Measurements from ENCODE around the gene OTOS.

Gene OTOS

GRCh38 chr2:240125742-240126141, 14.7 kb downstream of the OTOS start:
- peaks cover 4% of the 10 kb centered on the region; the same call in 1 of the 2 replicates for H4K20me1 ChIP-seq (ENCODE audit: control insufficient read depth, insufficient read depth, low read depth, low read length)
- no peaks in the 10 kb centered on the region for H3K79me2 ChIP-seq (ENCODE audit: control insufficient read depth, low read length)
- no peaks in the 10 kb centered on the region for H3F3A ChIP-seq (ENCODE audit: control insufficient read depth, insufficient read depth)
- peaks cover 8% of the 10 kb centered on the region for H3K4me1 ChIP-seq (ENCODE audit: control insufficient read depth, low read length)
- no peak overlapping the region for H3K4me2 ChIP-seq (ENCODE audit: low read length)
- no peak overlapping the region for H3K4me3 ChIP-seq (ENCODE audit: low read length)
- H3K36me3 ChIP-seq (ENCODE audit: control insufficient read depth, low read length), result peaks cover 32% of the 10 kb centered on the region
- TF ChIP-seq CTCF (IDR thresholded peaks at IDR 0.05; ENCODE audit: low read depth, low read length, poor library complexity, severe bottlenecking) (no peak), EZH2phosphoT487 (IDR thresholded peaks at IDR 0.05; ENCODE audit: borderline replicate concordance, low read length) (no peak)
- no peak overlapping the region for H3K27ac ChIP-seq (ENCODE audit: low read depth, low read length)
- no peaks in the 10 kb centered on the region for H3K9me2 ChIP-seq (replicated peaks; ENCODE audit: control insufficient read depth, low read length)
- H3K9me3 ChIP-seq (ENCODE audit: control insufficient read depth, insufficient read depth, low read length), result no peaks in the 10 kb centered on the region
- H3K27me3 ChIP-seq (ENCODE audit: control insufficient read depth, low read length), result 0 out of 2 replicates have a peak, but pooled peaks cover 3% of the 10 kb centered on the region

GRCh38 chr2:240124651-240125030, 15.8 kb downstream of the OTOS start:
- Histone ChIP-seq H3K4me1 (ENCODE audit: control insufficient read depth, low read length) (peaks cover 8% of the 10 kb centered on the region), H3K36me3 (ENCODE audit: control insufficient read depth, low read length) (peaks cover 21% of the 10 kb centered on the region), H3K9me2 (replicated peaks; ENCODE audit: control insufficient read depth, low read length) (no peaks in the 10 kb centered on the region), H3F3A (ENCODE audit: control insufficient read depth, insufficient read depth) (no peaks in the 10 kb centered on the region), H3K27me3 (ENCODE audit: control insufficient read depth, low read length) (0 out of 2 replicates have a peak, but pooled peaks cover 3% of the 10 kb centered on the region), H3K4me2 (ENCODE audit: low read length) (no peak overlapping the region), H3K27ac (ENCODE audit: low read depth, low read length) (no peak overlapping the region), H3K4me3 (ENCODE audit: low read length) (no peak overlapping the region), H3K79me2 (ENCODE audit: control insufficient read depth, low read length) (no peaks in the 10 kb centered on the region), H4K20me1 (ENCODE audit: control insufficient read depth, insufficient read depth, low read depth, low read length) (peaks cover 4% of the 10 kb centered on the region; the same call in 1 of the 2 replicates), H3K9me3 (ENCODE audit: control insufficient read depth, insufficient read depth, low read length) (no peaks in the 10 kb centered on the region)
- TF ChIP-seq CTCF (IDR thresholded peaks at IDR 0.05; ENCODE audit: low read depth, low read length, poor library complexity, severe bottlenecking) (no peak), EZH2phosphoT487 (IDR thresholded peaks at IDR 0.05; ENCODE audit: borderline replicate concordance, low read length) (no peak)

GRCh38 chr2:240123821-240124650, 16.4 kb downstream of the OTOS start:
- peaks cover 18% of the 10 kb centered on the region; the same call in 1 of the 2 replicates for H3K36me3 ChIP-seq (ENCODE audit: control insufficient read depth, low read length)
- no peaks in the 10 kb centered on the region for H3K79me2 ChIP-seq (ENCODE audit: control insufficient read depth, low read length)
- H3K4me1 ChIP-seq (ENCODE audit: control insufficient read depth, low read length), result peaks cover 8% of the 10 kb centered on the region
- H3K4me2 ChIP-seq (ENCODE audit: low read length), result no peak overlapping the region
- H3K9me3 ChIP-seq (ENCODE audit: control insufficient read depth, insufficient read depth, low read length), result no peaks in the 10 kb centered on the region
- no peaks in the 10 kb centered on the region for H3K9me2 ChIP-seq (replicated peaks; ENCODE audit: control insufficient read depth, low read length)
- H3K27ac ChIP-seq (ENCODE audit: low read depth, low read length), result no peak overlapping the region
- no peaks in the 10 kb centered on the region for H4K20me1 ChIP-seq (ENCODE audit: control insufficient read depth, insufficient read depth, low read depth, low read length)
- H3K27me3 ChIP-seq (ENCODE audit: control insufficient read depth, low read length), result 0 out of 2 replicates have a peak, but pooled peaks cover 3% of the 10 kb centered on the region
- no peaks in the 10 kb centered on the region for H3F3A ChIP-seq (ENCODE audit: control insufficient read depth, insufficient read depth)
- TF ChIP-seq EZH2phosphoT487 (IDR thresholded peaks at IDR 0.05; ENCODE audit: borderline replicate concordance, low read length) (no peak), CTCF (IDR thresholded peaks at IDR 0.05; ENCODE audit: low read depth, low read length, poor library complexity, severe bottlenecking) (no peak)
- no peak overlapping the region for H3K4me3 ChIP-seq (ENCODE audit: low read length)
